SK-N-MC (cell line): ENCODE results near the gene MINK1.

Source experiments
- EZH2 ChIP-seq: fragments of 200-600 bp; sonication (generic); IDR thresholded peaks from one replicate; pipeline ENCODE4 v1.6.1; 2017; ENCODE audit warnings: antibody characterized with exemption
- FOXP2 ChIP-seq: optimal IDR thresholded peaks from 2 replicates; pipeline ENCODE3; 2011; ENCODE audit warnings: mild to moderate bottlenecking, moderate library complexity; ENCODE audit not compliant: insufficient read depth; ENCODE audit errors: extremely low read length, control extremely low read depth
- POLR2AphosphoS5 ChIP-seq: IDR thresholded peaks from 2 replicates; pipeline ENCODE4 v1.6.1; 2012; ENCODE audit warnings: mild to moderate bottlenecking, low read depth, low read length, borderline replicate concordance

DNA sequence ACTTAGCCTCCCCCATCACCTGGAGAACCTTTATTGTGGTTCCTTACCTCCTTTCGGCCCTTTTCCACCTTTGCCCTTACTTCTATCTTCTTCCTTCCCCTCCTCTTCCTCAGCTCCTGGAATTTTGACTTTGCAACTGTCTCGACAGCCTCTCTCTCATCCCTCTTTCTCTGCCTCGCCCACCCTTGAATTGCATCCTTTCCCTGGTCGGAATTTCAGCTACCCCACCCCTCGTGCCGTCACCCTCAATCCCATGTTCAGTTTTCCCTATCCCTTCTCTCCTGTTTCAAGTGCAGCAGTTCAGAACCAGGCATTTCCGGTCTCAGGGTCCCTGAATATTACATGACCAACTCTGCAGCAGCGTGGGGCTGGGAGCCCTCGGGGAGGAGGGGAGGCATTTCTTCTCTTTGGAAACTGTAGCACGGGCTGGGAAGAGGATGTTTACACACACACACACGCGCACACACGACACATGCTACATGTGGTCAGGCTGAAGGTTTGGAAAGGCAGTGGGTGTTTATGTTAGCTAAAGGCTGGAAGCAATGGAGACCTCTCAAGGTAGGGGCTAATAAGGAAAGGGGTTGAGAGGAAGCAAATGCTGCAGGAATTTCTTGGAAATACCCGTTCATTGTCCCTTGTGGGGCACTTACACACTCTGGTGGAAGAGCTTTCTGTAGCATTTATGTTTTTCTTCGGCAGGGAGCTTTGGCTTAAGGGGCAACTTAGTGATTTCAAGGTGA, 971 bp downstream of the MINK1 start:
- no peak for TF ChIP-seq POLR2AphosphoS5
- TF ChIP-seq EZH2, result no peak
- no peak for TF ChIP-seq FOXP2
